Upper lobe of left lung (tissue), 6 donors: Measurements from ENCODE around the gene SETBP1. TPM values are rescaled to one million over a fixed set of nuclear protein-coding genes. Genes with fewer than 3 reads are reported as not detected.

Source experiments
- ATAC-seq, 2 donors: fragments of 200-7000 bp; cut with Tn5 transposase; one replicate each; pipeline ENCODE4 v1.9.1; 2022; ENCODE audit warnings: mild to moderate bottlenecking in 2 of 2, moderate library complexity in 2 of 2; ENCODE audit not compliant: low FRiP score in 2 of 2
- DNase-seq, 2 donors: peaks; one replicate each; pipeline ENCODE4 v3.0.0-alpha.2; 2019 to 2020
- H3K27ac ChIP-seq, 4 donors: fragments of 200-600 bp; sonication (generic); one replicate each; pipeline ENCODE4 v1.5.1; 2016 to 2019
- H3K27me3 ChIP-seq, 4 donors: fragments of 200-600 bp; sonication (generic); one replicate each; pipeline ENCODE4 v1.5.1; 2017 to 2019
- H3K36me3 ChIP-seq, 4 donors: fragments of 200-600 bp; sonication (generic); one replicate each; pipeline ENCODE4 v1.5.1; 2016 to 2019
- H3K4me1 ChIP-seq, 4 donors: fragments of 200-600 bp; sonication (generic); one replicate each; pipeline ENCODE4 v1.5.1; 2018 to 2019
- H3K4me3 ChIP-seq, 4 donors: fragments of 200-600 bp; sonication (generic); one replicate each; pipeline ENCODE4 v1.5.1; 2017 to 2019; ENCODE audit warnings: mild to moderate bottlenecking in 2 of 4, moderate library complexity in 1 of 4
- H3K9me3 ChIP-seq, 4 donors: fragments of 200-600 bp; sonication (generic); one replicate each; pipeline ENCODE4 v1.5.1; 2018 to 2019
- CTCF ChIP-seq, 6 experiments: fragments of 450-650 bp in 4 of 6; fragments of 200-600 bp in 2 of 6; sonication (generic) in 2 of 6; IDR thresholded peaks; one replicate each; pipeline ENCODE4 v1.5.1; 2016 to 2019; ENCODE audit warnings: antibody characterized with exemption in 6 of 6
- EP300 ChIP-seq, 4 donors: sonication (generic); formaldehyde crosslinking; IDR thresholded peaks; one replicate each; pipeline ENCODE4 v1.5.1; 2017; ENCODE audit warnings: antibody characterized with exemption in 4 of 4, control low read depth in 2 of 4
- POLR2A ChIP-seq, 4 donors: fragments of 450-650 bp; IDR thresholded peaks; one replicate each; pipeline ENCODE4 v1.5.1; 2016 to 2017; ENCODE audit warnings: antibody characterized with exemption in 4 of 4, mild to moderate bottlenecking in 2 of 4
- POLR2AphosphoS5 ChIP-seq, 2 donors: sonication (generic); formaldehyde crosslinking; IDR thresholded peaks; one replicate each; pipeline ENCODE4 v1.5.1; 2017; ENCODE audit warnings: antibody characterized with exemption in 2 of 2
- WGBS, 2 donors: methylation state at CpG; one replicate each; pipeline ENCODE4 v1.1.5; 2017 to 2018; 5-methylcytosine and 5-hydroxymethylcytosine counted together
- total RNA-seq, 6 donors: library from RNA; depleted of rRNA in 4 of 6; stranded (reverse); fragments of >200 nt in 4 of 6; gene quantifications; one replicate each; pipeline versions ENCODE4 v1.1.0 to v1.2.1, GENCODE V29; 2016 to 2021
- donor health status: DM: no; HTN: no; CAD: no; lungs with moderate emphysema.
- donor health status: DM: no; HTN: yes; CAD: no; lungs with severe emphysema.

The SETBP1 gene
- total RNA-seq, 6 donors from 2014 or later: 11.7 to 38.8 (median 16.6) TPM

DNA sequence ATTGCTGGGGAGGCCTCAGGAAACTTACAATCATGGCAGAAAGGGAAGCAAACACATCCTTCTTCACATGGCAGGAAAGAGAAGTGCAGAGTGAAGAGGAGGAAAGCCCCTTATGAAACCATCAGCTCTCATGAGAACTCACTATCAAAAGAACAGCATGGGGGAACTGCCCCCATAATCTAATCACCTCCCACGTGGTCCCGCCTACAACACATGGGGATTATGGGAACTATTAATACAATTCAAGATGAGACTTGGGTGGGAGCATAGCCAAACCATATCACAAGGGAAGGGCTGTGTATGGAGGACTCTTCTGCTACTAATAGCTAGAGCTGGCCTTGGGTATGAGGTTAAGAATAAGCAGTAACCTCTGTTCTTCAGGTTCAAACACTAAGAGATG, 8.8 kb upstream of the SETBP1 start:
- WGBS, 2 donors: 92% methylated on average over 2 of the region's 2 CpGs
- no peak overlapping the region for H3K27ac ChIP-seq
- H3K4me1 ChIP-seq: peaks cover 0 to 5% (median 0%) of the 10 kb centered on the region in 4 donors
- TF ChIP-seq EP300 (IDR thresholded peaks at IDR 0.05) (no peak), CTCF (IDR thresholded peaks at IDR 0.05) (no peak), POLR2AphosphoS5 (IDR thresholded peaks at IDR 0.05) (no peak), POLR2A (IDR thresholded peaks at IDR 0.05) (no peak)
- H3K36me3 ChIP-seq: no peaks in the 10 kb centered on the region
- DNase-seq (no peak), ATAC-seq (no peak)
- H3K4me3 ChIP-seq: no peak overlapping the region
- H3K9me3 ChIP-seq: no peaks in the 10 kb centered on the region
- no peaks in the 10 kb centered on the region for H3K27me3 ChIP-seq

GRCh38 chr18:44672506-44672905, 8.2 kb upstream of the SETBP1 start:
- H3K36me3 ChIP-seq: no peaks in the 10 kb centered on the region
- 84 to 86% methylated on average over 3 of the region's 3 CpGs for WGBS, 2 donors
- no peak for TF ChIP-seq CTCF (IDR thresholded peaks at IDR 0.05)
- no peak for TF ChIP-seq POLR2A (IDR thresholded peaks at IDR 0.05)
- no peak for TF ChIP-seq POLR2AphosphoS5 (IDR thresholded peaks at IDR 0.05)
- no peak for TF ChIP-seq EP300 (IDR thresholded peaks at IDR 0.05)
- H3K27ac ChIP-seq: no peak overlapping the region
- ATAC-seq: no peak
- H3K4me1 ChIP-seq: peaks cover 0 to 5% (median 0%) of the 10 kb centered on the region in 4 donors
- no peaks in the 10 kb centered on the region for H3K27me3 ChIP-seq
- no peak for DNase-seq
- H3K4me3 ChIP-seq: no peak overlapping the region
- no peaks in the 10 kb centered on the region for H3K9me3 ChIP-seq

GRCh38 chr18:44673256-44673880, 7.3 kb upstream of the SETBP1 start:
- DNase-seq (no peak), ATAC-seq (peak in 1 of 2 donors; percentile 47)
- Histone ChIP-seq H3K4me3 (no peak overlapping the region), H3K27me3 (no peaks in the 10 kb centered on the region), H3K36me3 (no peaks in the 10 kb centered on the region), H3K9me3 (no peaks in the 10 kb centered on the region), H3K4me1 (peaks cover 0 to 3% (median 1%) of the 10 kb centered on the region in 4 donors), H3K27ac (no peak overlapping the region)
- 51 to 67% methylated on average over 3 of the region's 3 CpGs for WGBS, 2 donors
- TF ChIP-seq POLR2A (IDR thresholded peaks at IDR 0.05) (no peak), CTCF (IDR thresholded peaks at IDR 0.05) (no peak), POLR2AphosphoS5 (IDR thresholded peaks at IDR 0.05) (no peak), EP300 (IDR thresholded peaks at IDR 0.05) (no peak)

DNA sequence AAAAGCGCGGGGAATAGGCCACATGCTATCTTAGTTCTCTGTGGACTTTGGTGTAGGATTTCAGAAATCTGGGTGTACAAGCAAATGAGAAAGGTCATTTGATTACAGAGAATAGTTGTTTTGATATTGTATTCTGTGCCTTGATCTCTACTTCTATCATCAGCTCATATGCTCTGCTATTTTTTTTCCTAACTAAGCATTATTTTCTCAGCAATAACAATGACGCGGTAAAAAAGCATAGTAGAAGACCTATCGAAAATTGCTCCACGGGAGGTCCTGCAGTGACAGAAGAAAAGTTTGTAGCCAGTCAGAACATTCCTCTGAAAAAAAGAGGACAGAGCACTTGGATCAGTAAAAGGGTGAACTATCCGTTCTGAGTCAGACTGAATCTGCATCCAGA, 2.8 kb upstream of the SETBP1 start:
- TF ChIP-seq POLR2A (IDR thresholded peaks at IDR 0.05): no peak
- no peak for TF ChIP-seq CTCF (IDR thresholded peaks at IDR 0.05)
- no peak for TF ChIP-seq EP300 (IDR thresholded peaks at IDR 0.05)
- no peak for TF ChIP-seq POLR2AphosphoS5 (IDR thresholded peaks at IDR 0.05)
- H3K4me1 ChIP-seq: peaks cover 0 to 37% (median 16%) of the 10 kb centered on the region in 4 donors
- H3K9me3 ChIP-seq: no peaks in the 10 kb centered on the region
- H3K27ac ChIP-seq: no peak overlapping the region
- H3K4me3 ChIP-seq: no peak overlapping the region
- peaks cover 0 to 5% (median 0%) of the 10 kb centered on the region in 4 donors for H3K27me3 ChIP-seq
- H3K36me3 ChIP-seq: no peaks in the 10 kb centered on the region
- 88 to 95% methylated on average over 7 of the region's 7 CpGs for WGBS, 2 donors
- DNase-seq: no peak
- ATAC-seq: no peak

DNA sequence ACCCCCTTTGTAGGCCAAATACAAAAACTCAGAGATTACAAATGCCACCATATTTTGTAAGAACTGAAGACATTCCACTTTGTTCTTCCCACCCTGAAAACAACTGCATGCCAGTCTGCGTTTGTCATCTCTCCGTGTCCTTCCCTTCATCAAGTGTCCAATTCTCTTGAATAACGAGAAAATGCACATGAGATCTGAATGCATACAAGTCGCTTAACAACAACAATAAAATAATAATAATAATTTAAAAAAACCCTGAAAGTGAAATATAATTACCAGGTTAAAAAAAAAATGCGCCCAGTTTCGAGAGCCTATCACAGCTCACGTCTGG, 2.0 kb upstream of the SETBP1 start:
- WGBS, 2 donors: 15 to 19% methylated on average over 7 of the region's 7 CpGs

More for the DNA sequence above, 2.0 kb upstream of the SETBP1 start:
- Histone ChIP-seq H3K4me1 (peaks cover 3 to 37% (median 22%) of the 10 kb centered on the region in 4 donors), H3K27me3 (peaks cover 0 to 5% (median 0%) of the 10 kb centered on the region in 4 donors), H3K4me3 (peak overlapping the region in 3 of 4 donors; percentile 71 to 88 (median 77)), H3K36me3 (no peaks in the 10 kb centered on the region), H3K9me3 (no peaks in the 10 kb centered on the region), H3K27ac (peak overlapping the region; percentile 95 to 97 (median 95))
- TF ChIP-seq POLR2AphosphoS5 (IDR thresholded peaks at IDR 0.05) (no peak), EP300 (IDR thresholded peaks at IDR 0.05) (no peak), POLR2A (IDR thresholded peaks at IDR 0.05) (no peak), CTCF (IDR thresholded peaks at IDR 0.05) (no peak)
- DNase-seq (no peak), ATAC-seq (no peak)
